Measurements from ENCODE around the gene DDX56. TPM values are rescaled to one million over a fixed set of nuclear protein-coding genes. Genes with fewer than 3 reads are reported as not detected.
A peak's percentile ranks its signal among the peaks of the same experiment; 100 is the strongest.

Gene DDX56
- total RNA-seq, 2 donors from 2014 or later: 52.9 to 60.6 TPM

DNA sequence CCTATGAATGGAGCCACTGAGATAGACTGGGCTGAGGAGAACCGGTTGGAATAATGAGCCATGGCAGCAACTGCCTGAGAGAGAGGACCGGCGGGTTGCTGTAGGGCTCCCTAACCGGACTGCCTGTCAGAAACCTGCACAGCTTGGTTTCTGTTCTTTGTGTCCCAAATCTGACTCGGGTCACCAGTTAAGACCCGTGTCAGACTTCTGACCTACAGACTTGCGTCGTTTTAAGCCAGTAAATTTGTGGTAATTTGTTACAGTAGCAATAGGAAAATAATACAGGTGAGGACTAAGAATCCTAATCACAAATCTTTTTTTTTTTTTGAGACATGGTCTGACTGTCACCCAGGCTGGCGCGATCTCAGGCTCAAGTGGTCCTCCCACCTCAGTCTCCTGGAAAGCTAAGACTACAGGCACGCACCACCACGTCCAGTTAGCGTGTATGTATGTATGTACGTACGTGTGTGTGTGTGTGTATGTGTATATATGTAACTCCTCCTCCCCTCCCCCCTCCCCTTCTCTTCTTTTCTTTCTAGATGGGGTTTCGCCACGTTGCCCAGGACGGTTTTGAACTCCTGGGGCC lies 672 bp upstream of the DDX56 start:
- peak overlapping the region; percentile 69 to 78 for H3K4me3 ChIP-seq
- WGBS: 29% methylated on average over 18 of the region's 18 CpGs
- TF ChIP-seq POLR2A (IDR thresholded peaks at IDR 0.05) (no peak), POLR2AphosphoS5 (IDR thresholded peaks at IDR 0.05) (no peak)
- TF ChIP-seq, protein P1, sequence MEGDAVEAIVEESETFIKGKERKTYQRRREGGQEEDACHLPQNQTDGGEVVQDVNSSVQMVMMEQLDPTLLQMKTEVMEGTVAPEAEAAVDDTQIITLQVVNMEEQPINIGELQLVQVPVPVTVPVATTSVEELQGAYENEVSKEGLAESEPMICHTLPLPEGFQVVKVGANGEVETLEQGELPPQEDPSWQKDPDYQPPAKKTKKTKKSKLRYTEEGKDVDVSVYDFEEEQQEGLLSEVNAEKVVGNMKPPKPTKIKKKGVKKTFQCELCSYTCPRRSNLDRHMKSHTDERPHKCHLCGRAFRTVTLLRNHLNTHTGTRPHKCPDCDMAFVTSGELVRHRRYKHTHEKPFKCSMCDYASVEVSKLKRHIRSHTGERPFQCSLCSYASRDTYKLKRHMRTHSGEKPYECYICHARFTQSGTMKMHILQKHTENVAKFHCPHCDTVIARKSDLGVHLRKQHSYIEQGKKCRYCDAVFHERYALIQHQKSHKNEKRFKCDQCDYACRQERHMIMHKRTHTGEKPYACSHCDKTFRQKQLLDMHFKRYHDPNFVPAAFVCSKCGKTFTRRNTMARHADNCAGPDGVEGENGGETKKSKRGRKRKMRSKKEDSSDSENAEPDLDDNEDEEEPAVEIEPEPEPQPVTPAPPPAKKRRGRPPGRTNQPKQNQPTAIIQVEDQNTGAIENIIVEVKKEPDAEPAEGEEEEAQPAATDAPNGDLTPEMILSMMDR (IDR thresholded peaks at IDR 0.05): no peak
- DNase-seq (ENCODE audit: low spot score): no peak
- H3K27ac ChIP-seq: peak overlapping the region; percentile 84 to 86
- no peaks in the 10 kb centered on the region for H3K9me3 ChIP-seq
- H3K27me3 ChIP-seq (replicated peaks; ENCODE audit: insufficient read depth): no peaks in the 10 kb centered on the region
- H3K4me1 ChIP-seq (replicated peaks): no peaks in the 10 kb centered on the region
- intact Hi-C loops (cut with DNase I): no loop called here
- peaks cover 11 to 33% of the 10 kb centered on the region in 2 donors for H3K36me3 ChIP-seq

DNA sequence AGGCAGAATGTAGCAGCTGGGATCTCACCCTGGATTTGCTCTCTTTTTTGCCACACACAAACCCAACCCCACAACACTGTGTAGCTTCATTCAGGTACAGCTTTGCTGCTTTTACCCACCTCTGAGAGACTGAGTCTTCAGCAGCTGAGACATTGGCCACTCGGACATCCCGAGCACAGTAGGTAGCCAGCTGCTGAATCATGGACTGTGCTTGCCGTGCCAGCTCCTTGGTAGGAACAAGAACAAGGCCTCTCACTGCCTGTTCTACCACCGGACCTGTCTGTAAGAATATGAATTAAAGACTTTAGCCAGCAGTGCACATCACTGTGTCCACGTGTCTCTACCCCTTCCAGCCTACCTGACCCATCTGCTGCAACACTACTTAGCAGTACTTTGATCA lies 937 bp downstream of the DDX56 start:
- intact Hi-C loops (cut with DNase I): no loop called here
- DNase-seq (ENCODE audit: low spot score): no peak
- TF ChIP-seq POLR2AphosphoS5 (IDR thresholded peaks at IDR 0.05): no peak
- no peaks in the 10 kb centered on the region for H3K9me3 ChIP-seq
- peak overlapping the region; percentile 69 to 78 for H3K4me3 ChIP-seq
- H3K27me3 ChIP-seq (replicated peaks; ENCODE audit: insufficient read depth): no peaks in the 10 kb centered on the region
- no peak overlapping the region for H3K27ac ChIP-seq
- 66% methylated on average over 5 of the region's 5 CpGs for WGBS
- H3K36me3 ChIP-seq: peaks cover 9 to 40% of the 10 kb centered on the region in 2 donors
- H3K4me1 ChIP-seq (replicated peaks): no peaks in the 10 kb centered on the region

DNA sequence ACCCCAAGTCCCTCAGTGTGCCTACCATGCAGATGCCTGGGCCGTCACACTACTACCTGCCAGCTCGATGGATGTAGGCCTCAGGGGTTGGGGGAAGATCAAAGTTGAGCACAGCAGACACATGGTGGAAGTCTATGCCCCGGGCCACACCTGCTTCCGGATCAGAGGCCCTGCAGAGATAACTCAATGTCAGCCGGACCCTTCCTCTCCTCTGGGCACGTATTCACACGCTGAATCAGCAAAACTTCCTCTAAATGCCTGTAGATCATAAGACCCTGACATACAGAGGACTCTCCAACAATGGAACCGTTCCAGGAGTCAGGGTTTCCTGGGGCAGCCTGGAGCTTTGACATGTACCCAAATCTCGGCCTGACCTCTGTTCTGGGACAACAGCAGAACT lies 3.7 kb downstream of the DDX56 start:
- Histone ChIP-seq H3K27ac (no peak overlapping the region), H3K9me3 (no peaks in the 10 kb centered on the region), H3K36me3 (peaks cover 9 to 48% of the 10 kb centered on the region in 2 donors), H3K4me3 (no peak overlapping the region), H3K4me1 (replicated peaks) (no peaks in the 10 kb centered on the region), H3K27me3 (replicated peaks; ENCODE audit: insufficient read depth) (no peaks in the 10 kb centered on the region)
- intact Hi-C loops (cut with DNase I): loop anchor here (5.0 kb wide), 2 partner anchors 93 to 328 kb away; no protein-coding TSS in a partner anchor
- WGBS: 89% methylated on average over 9 of the region's 9 CpGs
- no peak for DNase-seq (ENCODE audit: low spot score)
- TF ChIP-seq, protein P1 (IDR thresholded peaks at IDR 0.05): no peak

DNA sequence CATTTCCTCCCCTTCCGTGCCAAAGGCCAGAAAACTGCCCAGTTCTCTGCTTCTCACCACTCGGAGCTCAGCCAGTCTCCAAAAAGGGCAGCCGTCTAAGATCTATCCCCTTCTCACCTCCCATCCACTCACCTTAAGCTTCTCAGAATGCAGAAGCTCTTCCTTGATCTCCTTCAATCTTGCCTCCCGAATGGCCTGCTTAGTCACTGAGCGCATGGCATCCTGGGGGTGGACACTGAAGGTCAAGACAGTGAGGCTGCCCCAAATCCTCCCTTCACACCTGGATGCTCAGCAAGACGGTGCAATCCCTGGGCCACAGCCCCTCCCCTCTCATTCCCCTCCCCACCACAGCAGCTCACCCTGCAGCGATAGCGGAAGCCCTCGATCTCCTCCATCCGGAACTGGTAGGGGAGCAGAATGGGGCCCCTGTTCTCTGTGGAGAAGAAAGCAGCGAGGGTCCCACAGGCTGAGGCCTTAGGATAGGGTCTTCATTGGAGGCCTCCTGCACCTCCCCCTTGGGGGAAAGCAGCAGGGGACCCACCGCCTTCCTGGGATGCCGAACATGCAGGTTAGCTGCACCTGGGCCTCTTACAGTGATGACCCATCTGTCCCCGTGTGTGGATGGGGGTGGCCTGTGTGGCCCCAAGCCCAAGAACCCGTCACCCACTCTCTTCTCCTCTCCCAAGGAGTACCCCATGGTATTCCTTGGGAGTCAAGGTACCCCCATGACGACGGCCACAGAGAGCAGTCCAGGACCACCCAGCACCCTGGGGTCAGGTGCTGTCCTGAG lies 4.7 kb downstream of the DDX56 start:
- intact Hi-C loops (cut with DNase I): loop anchor here (5.0 kb wide), 2 partner anchors 92 to 327 kb away; no protein-coding TSS in a partner anchor
- no peaks in the 10 kb centered on the region for H3K9me3 ChIP-seq
- whole genome bisulfite sequencing: 85% methylated on average over 17 of the region's 17 CpGs
- TF ChIP-seq POLR2A (IDR thresholded peaks at IDR 0.05): no peak
- TF ChIP-seq POLR2AphosphoS5 (IDR thresholded peaks at IDR 0.05): no peak
- H3K27me3 ChIP-seq (replicated peaks; ENCODE audit: insufficient read depth): no peaks in the 10 kb centered on the region
- H3K27ac ChIP-seq: no peak overlapping the region
- no peak overlapping the region for H3K4me3 ChIP-seq
- no peaks in the 10 kb centered on the region for H3K4me1 ChIP-seq (replicated peaks)
- H3K36me3 ChIP-seq: peaks cover 9 to 48% of the 10 kb centered on the region in 2 donors
- no peak for DNase-seq (ENCODE audit: low spot score)

DNA sequence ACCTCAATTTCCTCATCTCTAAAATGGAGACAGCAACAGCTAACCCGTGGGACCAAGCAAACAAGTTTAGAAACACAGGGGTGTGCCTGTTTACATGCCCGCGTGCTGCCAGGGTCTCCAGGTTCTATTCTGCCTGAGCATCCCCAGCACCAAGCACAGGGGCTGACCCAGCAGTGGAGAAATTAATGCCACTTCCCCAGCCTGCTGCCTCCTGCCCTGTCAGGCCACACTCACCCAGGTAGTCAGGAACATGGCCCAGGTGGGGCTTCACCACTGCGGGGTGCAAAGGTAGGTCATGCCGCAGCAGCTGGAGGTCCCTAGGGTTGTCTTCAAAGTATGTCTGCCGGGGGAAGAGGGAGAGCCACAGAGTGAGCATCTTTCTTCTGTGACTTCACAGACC lies 5.8 kb downstream of the DDX56 start:
- DNase-seq (ENCODE audit: low spot score): no peak
- Histone ChIP-seq H3K36me3 (peaks cover 9 to 48% of the 10 kb centered on the region in 2 donors), H3K9me3 (no peaks in the 10 kb centered on the region), H3K27me3 (replicated peaks; ENCODE audit: insufficient read depth) (no peaks in the 10 kb centered on the region), H3K27ac (no peak overlapping the region), H3K4me1 (replicated peaks) (no peaks in the 10 kb centered on the region), H3K4me3 (no peak overlapping the region)
- intact Hi-C loops (cut with DNase I): loop anchor here (5.0 kb wide), 2 partner anchors 91 to 326 kb away; no protein-coding TSS in a partner anchor
- WGBS: 86% methylated on average over 6 of the region's 6 CpGs
- no peak for TF ChIP-seq POLR2AphosphoS5 (IDR thresholded peaks at IDR 0.05)
- TF ChIP-seq, protein P1 (IDR thresholded peaks at IDR 0.05): no peak

All from prostate gland (tissue), 2 donors.